ENCODE results near the gene MAN2B2. TPM values are rescaled to one million over a fixed set of nuclear protein-coding genes. Genes with fewer than 3 reads are reported as not detected.
"Not testable (repeated sequence)": the region's sequence is repeated elsewhere in the genome, so short reads cannot be mapped to it uniquely, and the experiment has no call there.

Gene MAN2B2
- total RNA-seq, 1 experiment from 2014 or later: 34.4 TPM

GRCh38 chr4:6626066-6626465 is 51.1 kb downstream of the MAN2B2 start:
- no peak for DNase-seq (ENCODE audit: low read depth, low spot score)
- Histone ChIP-seq H3K27me3 (ENCODE audit: control insufficient read depth, insufficient read depth, low read length) (no peaks in the 10 kb centered on the region), H3K4me1 (ENCODE audit: control insufficient read depth, insufficient read depth, low read length) (no peaks in the 10 kb centered on the region), H3K9me3 (ENCODE audit: control insufficient read depth, insufficient read depth, low read depth, low read length) (no peaks in the 10 kb centered on the region), H3K4me3 (ENCODE audit: low read depth in 2 of 2, low read length in 2 of 2) (no peak overlapping the region), H3K36me3 (ENCODE audit: control insufficient read depth, insufficient read depth, low read length) (no peaks in the 10 kb centered on the region), H3K27ac (ENCODE audit: low read length) (no peak overlapping the region)
- POLR2A ChIA-PET: no interaction called here
- intact Hi-C loops (cut with micrococcal nuclease; ENCODE audit: unreplicated experiment): no loop called here
- in situ Hi-C loops (cut with HindIII; ENCODE audit: low pct_unique_long_range_greater_than_20kb, low sequenced_read_pairs): no loop called here
- BruUV-seq (replicated peaks): no TSS peak
- no peak for ATAC-seq
- no peak for TF ChIP-seq CTCF (IDR thresholded peaks at IDR 0.05)
- TF ChIP-seq TCF7L2 (IDR thresholded peaks at IDR 0.05; ENCODE audit: low read depth, low read length): no peak
- TF ChIP-seq POLR2AphosphoS5 (IDR thresholded peaks at IDR 0.05; ENCODE audit: low read depth, low read length): no peak
- TF ChIP-seq SIN3A (IDR thresholded peaks at IDR 0.05; ENCODE audit: borderline replicate concordance, insufficient read depth, low read depth, low read length): no peak
- no peak for TF ChIP-seq REST (IDR thresholded peaks at IDR 0.05; ENCODE audit: insufficient read depth in 1 of 2, low read depth in 2 of 2, low read length in 1 of 2)
- CTCF ChIA-PET: no interaction called here

- Histone ChIP-seq H3K4me3 (ENCODE audit: low read depth in 2 of 2, low read length in 2 of 2) (no peak overlapping the region), H3K27ac (ENCODE audit: low read length) (no peak overlapping the region), H3K9me3 (ENCODE audit: control insufficient read depth, insufficient read depth, low read depth, low read length) (no peaks in the 10 kb centered on the region), H3K36me3 (ENCODE audit: control insufficient read depth, insufficient read depth, low read length) (no peaks in the 10 kb centered on the region), H3K4me1 (ENCODE audit: control insufficient read depth, insufficient read depth, low read length) (no peaks in the 10 kb centered on the region), H3K27me3 (ENCODE audit: control insufficient read depth, insufficient read depth, low read length) (no peaks in the 10 kb centered on the region)
- TF ChIP-seq POLR2AphosphoS5 (IDR thresholded peaks at IDR 0.05; ENCODE audit: low read depth, low read length) (no peak), CTCF (IDR thresholded peaks at IDR 0.05) (no peak), TCF7L2 (IDR thresholded peaks at IDR 0.05; ENCODE audit: low read depth, low read length) (no peak), SIN3A (IDR thresholded peaks at IDR 0.05; ENCODE audit: borderline replicate concordance, insufficient read depth, low read depth, low read length) (no peak), REST (IDR thresholded peaks at IDR 0.05; ENCODE audit: insufficient read depth in 1 of 2, low read depth in 2 of 2, low read length in 1 of 2) (no peak)
- DNase-seq (ENCODE audit: low read depth, low spot score) (no peak), ATAC-seq (no peak)
- in situ Hi-C loops (cut with HindIII; ENCODE audit: low pct_unique_long_range_greater_than_20kb, low sequenced_read_pairs) (no loop called here), intact Hi-C loops (cut with micrococcal nuclease; ENCODE audit: unreplicated experiment) (no loop called here)
- ChIA-PET POLR2A (no interaction called here), CTCF (interaction anchor here (0.6 kb wide), 1 partner anchor 20 kb away, joined by 6 read pairs; no protein-coding TSS in a partner anchor)
- no TSS peak for BruUV-seq (replicated peaks)
These were observed 52.8 kb downstream of the MAN2B2 start for GRCh38 chr4:6627832-6628231.

GRCh38 chr4:6628484-6628883 is 53.5 kb downstream of the MAN2B2 start:
- H3K27ac ChIP-seq (ENCODE audit: low read length); H3K36me3 ChIP-seq (ENCODE audit: control insufficient read depth, insufficient read depth, low read length); intact Hi-C loops (cut with micrococcal nuclease; ENCODE audit: unreplicated experiment); H3K9me3 ChIP-seq (ENCODE audit: control insufficient read depth, insufficient read depth, low read depth, low read length); in situ Hi-C loops (cut with HindIII; ENCODE audit: low pct_unique_long_range_greater_than_20kb, low sequenced_read_pairs); DNase-seq (ENCODE audit: low read depth, low spot score); CTCF ChIA-PET; ATAC-seq; H3K27me3 ChIP-seq (ENCODE audit: control insufficient read depth, insufficient read depth, low read length); POLR2A ChIA-PET; BruUV-seq (replicated peaks); H3K4me3 ChIP-seq (ENCODE audit: low read depth in 2 of 2, low read length in 2 of 2); H3K4me1 ChIP-seq (ENCODE audit: control insufficient read depth, insufficient read depth, low read length): not testable (repeated sequence)

Measured in Panc1 (cell line).